ENCODE results near the gene CHST3.
A peak's percentile ranks its signal among the peaks of the same experiment; 100 is the strongest.
"Not testable (repeated sequence)": the region's sequence is repeated elsewhere in the genome, so short reads cannot be mapped to it uniquely, and the experiment has no call there.

Gene CHST3

GRCh38 chr10:71975087-71975870, 11.1 kb downstream of the CHST3 start:
- no peak for TF ChIP-seq MAX (IDR thresholded peaks at IDR 0.05; ENCODE audit: low read depth, low read length)
- no peak for TF ChIP-seq POLR2A (IDR thresholded peaks at IDR 0.05; ENCODE audit: extremely low read depth, insufficient read length)
- TF ChIP-seq CTCF (IDR thresholded peaks at IDR 0.05; ENCODE audit: low read depth, low read length): no peak
- TF ChIP-seq MYC (IDR thresholded peaks at IDR 0.05; ENCODE audit: low read depth, low read length): no peak
- H3K4me3 ChIP-seq (ENCODE audit: low read depth, low read length): no peak overlapping the region
- no peak for DNase-seq (ENCODE audit: low read depth)

GRCh38 chr10:71975871-71976725, 11.9 kb downstream of the CHST3 start:
- TF ChIP-seq CTCF (IDR thresholded peaks at IDR 0.05; ENCODE audit: low read depth, low read length) (no peak), MAX (IDR thresholded peaks at IDR 0.05; ENCODE audit: low read depth, low read length) (no peak), MYC (IDR thresholded peaks at IDR 0.05; ENCODE audit: low read depth, low read length) (no peak), POLR2A (IDR thresholded peaks at IDR 0.05; ENCODE audit: extremely low read depth, insufficient read length) (no peak)
- DNase-seq (ENCODE audit: low read depth): peak; percentile 31
- H3K4me3 ChIP-seq (ENCODE audit: low read depth, low read length): no peak overlapping the region

- H3K4me3 ChIP-seq (ENCODE audit: low read depth, low read length); DNase-seq (ENCODE audit: low read depth): not testable (repeated sequence)
Measured at GRCh38 chr10:71977614-71977903, 13.4 kb downstream of the CHST3 start.

- DNase-seq (ENCODE audit: low read depth): peak; percentile 46
- TF ChIP-seq MAX (IDR thresholded peaks at IDR 0.05; ENCODE audit: low read depth, low read length) (no peak), MYC (IDR thresholded peaks at IDR 0.05; ENCODE audit: low read depth, low read length) (no peak), CTCF (IDR thresholded peaks at IDR 0.05; ENCODE audit: low read depth, low read length) (no peak), POLR2A (IDR thresholded peaks at IDR 0.05; ENCODE audit: extremely low read depth, insufficient read length) (no peak)
Measured at GRCh38 chr10:71978476-71978875, 14.3 kb downstream of the CHST3 start.

GRCh38 chr10:71978988-71979691, 14.9 kb downstream of the CHST3 start:
- no peak overlapping the region for H3K4me3 ChIP-seq (ENCODE audit: low read depth, low read length)

More at GRCh38 chr10:71978476-71978875, 14.3 kb downstream of the CHST3 start:
- H3K4me3 ChIP-seq (ENCODE audit: low read depth, low read length): no peak overlapping the region

More at GRCh38 chr10:71978988-71979691, 14.9 kb downstream of the CHST3 start:
- no peak for DNase-seq (ENCODE audit: low read depth)
- TF ChIP-seq POLR2A (IDR thresholded peaks at IDR 0.05; ENCODE audit: extremely low read depth, insufficient read length) (no peak), CTCF (IDR thresholded peaks at IDR 0.05; ENCODE audit: low read depth, low read length) (no peak), MAX (IDR thresholded peaks at IDR 0.05; ENCODE audit: low read depth, low read length) (no peak), MYC (IDR thresholded peaks at IDR 0.05; ENCODE audit: low read depth, low read length) (no peak)

Measured in NB4 (cell line).